Brain microvascular endothelial cell (primary cell): ENCODE measurements around the gene RFT1.

ENCODE experiments used
- DNase-seq: peaks from one replicate; pipeline ENCODE4 v3.0.0-alpha.2; 2020
- H3K27ac ChIP-seq: fragments of 250-450 bp; sonication (Bioruptor Pico); 2 replicates; pipeline ENCODE4 v1.5.1; 2020; ENCODE audit warnings: mild to moderate bottlenecking, moderate library complexity
- H3K27me3 ChIP-seq: fragments of 250-450 bp; sonication (Bioruptor Pico); replicated peaks from 2 replicates; pipeline ENCODE4 v1.5.1; 2020; ENCODE audit warnings: mild to moderate bottlenecking
- H3K36me3 ChIP-seq: fragments of 250-450 bp; sonication (Bioruptor Pico); replicated peaks from 2 replicates; pipeline ENCODE4 v1.5.1; 2020; ENCODE audit warnings: mild to moderate bottlenecking
- H3K4me3 ChIP-seq: 2 replicates; pipeline ENCODE4 v1.5.1; 2011; ENCODE audit warnings: low read depth, mild to moderate bottlenecking, control low read depth, low read length, moderate library complexity
- in situ Hi-C: cut with HindIII; loops from 2 replicates; pipeline ENCODE4 v1.10.0; 2017; ENCODE audit warnings: low sequenced_read_pairs, low pct_ligation_motif_present
- TF ChIP-seq, protein P1 (sequence below): IDR thresholded peaks from 2 replicates; pipeline ENCODE4 v1.5.1; 2011; ENCODE audit warnings: low read depth, mild to moderate bottlenecking, moderate library complexity, low read length, control low read depth, inconsistent platforms; ENCODE audit errors: missing control alignments

Gene RFT1

DNA sequence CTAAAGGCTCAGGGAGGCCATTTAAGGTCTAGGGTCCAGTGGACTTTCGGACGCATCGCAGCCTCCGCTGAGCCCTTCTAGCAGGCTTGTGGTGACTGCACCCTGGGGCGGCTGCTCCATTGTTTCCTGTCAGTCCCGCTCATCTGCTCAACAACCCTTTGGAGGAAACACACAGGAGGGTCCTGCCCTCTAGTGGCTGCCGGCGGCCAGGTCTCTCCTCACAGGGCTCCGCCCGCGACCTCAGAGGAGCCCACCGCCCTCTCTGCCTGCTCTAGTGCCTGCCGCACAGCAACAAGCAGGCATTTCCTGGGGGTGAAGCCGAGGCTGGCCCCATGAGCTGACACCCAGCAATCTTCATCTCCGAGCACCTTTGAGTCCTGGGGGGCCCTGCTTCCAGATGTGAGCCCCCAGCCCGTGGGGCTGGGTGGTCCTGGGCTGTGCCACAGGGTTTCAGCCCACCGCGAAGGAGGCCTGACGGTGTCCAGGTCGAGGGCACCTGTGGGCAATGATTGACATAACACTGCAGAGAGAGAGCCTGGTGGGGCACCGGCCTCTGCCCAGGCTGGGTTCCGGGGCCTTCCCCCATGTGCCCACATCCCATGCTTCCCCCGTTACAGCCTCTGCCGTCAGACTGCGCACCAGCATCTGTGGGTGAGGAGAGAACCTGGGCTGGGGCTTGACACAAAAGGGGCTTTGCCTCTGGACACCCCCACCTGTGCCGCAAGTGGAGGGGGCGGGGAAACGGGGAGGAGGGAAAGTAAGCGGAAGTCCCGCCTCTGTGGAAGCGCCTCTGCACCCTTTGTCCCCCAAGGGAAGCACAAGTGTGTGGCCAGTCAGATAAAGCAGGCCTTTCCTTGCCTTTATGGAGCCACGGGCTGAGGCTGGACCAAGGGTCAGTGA is 57.3 kb downstream of the RFT1 start:
- no peaks in the 10 kb centered on the region for H3K27me3 ChIP-seq
- DNase-seq: peak; percentile 69
- peak overlapping the region; percentile 61 for H3K4me3 ChIP-seq
- no peaks in the 10 kb centered on the region for H3K36me3 ChIP-seq
- H3K27ac ChIP-seq: no peak overlapping the region
- in situ Hi-C loops: no loop called here
- TF ChIP-seq, protein P1, sequence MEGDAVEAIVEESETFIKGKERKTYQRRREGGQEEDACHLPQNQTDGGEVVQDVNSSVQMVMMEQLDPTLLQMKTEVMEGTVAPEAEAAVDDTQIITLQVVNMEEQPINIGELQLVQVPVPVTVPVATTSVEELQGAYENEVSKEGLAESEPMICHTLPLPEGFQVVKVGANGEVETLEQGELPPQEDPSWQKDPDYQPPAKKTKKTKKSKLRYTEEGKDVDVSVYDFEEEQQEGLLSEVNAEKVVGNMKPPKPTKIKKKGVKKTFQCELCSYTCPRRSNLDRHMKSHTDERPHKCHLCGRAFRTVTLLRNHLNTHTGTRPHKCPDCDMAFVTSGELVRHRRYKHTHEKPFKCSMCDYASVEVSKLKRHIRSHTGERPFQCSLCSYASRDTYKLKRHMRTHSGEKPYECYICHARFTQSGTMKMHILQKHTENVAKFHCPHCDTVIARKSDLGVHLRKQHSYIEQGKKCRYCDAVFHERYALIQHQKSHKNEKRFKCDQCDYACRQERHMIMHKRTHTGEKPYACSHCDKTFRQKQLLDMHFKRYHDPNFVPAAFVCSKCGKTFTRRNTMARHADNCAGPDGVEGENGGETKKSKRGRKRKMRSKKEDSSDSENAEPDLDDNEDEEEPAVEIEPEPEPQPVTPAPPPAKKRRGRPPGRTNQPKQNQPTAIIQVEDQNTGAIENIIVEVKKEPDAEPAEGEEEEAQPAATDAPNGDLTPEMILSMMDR: peak; percentile 99

DNA sequence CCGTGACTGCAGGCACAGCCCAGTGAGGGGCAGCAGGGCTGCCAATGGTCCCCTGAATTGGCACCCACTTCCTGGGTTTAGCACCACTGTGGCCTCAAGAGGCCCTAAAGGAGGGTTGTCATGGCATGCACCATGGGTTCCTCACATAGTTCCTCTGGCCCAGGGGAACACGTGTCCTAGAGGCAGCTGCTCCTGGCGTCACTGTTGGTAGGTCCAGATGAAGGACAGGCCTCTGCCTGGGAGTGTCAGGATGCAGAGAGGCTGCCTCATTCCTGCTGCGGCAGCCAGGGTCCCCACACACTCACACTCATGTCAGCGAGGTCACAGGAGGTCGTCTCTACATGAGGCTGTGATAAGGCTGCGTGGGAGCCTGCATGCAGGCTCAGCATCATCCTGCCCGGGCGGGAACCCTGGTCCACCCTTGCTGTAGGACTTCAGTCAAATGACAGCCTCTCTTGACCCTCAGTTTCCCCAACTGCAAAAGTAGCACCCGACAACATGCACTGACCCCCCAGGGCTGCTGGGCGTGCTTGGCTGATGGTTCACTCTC is 58.3 kb downstream of the RFT1 start:
- in situ Hi-C loops: no loop called here
- no peaks in the 10 kb centered on the region for H3K27me3 ChIP-seq
- DNase-seq: no peak
- H3K36me3 ChIP-seq: no peaks in the 10 kb centered on the region
- no peak overlapping the region for H3K4me3 ChIP-seq
- TF ChIP-seq, protein P1: no peak
- no peak overlapping the region for H3K27ac ChIP-seq

DNA sequence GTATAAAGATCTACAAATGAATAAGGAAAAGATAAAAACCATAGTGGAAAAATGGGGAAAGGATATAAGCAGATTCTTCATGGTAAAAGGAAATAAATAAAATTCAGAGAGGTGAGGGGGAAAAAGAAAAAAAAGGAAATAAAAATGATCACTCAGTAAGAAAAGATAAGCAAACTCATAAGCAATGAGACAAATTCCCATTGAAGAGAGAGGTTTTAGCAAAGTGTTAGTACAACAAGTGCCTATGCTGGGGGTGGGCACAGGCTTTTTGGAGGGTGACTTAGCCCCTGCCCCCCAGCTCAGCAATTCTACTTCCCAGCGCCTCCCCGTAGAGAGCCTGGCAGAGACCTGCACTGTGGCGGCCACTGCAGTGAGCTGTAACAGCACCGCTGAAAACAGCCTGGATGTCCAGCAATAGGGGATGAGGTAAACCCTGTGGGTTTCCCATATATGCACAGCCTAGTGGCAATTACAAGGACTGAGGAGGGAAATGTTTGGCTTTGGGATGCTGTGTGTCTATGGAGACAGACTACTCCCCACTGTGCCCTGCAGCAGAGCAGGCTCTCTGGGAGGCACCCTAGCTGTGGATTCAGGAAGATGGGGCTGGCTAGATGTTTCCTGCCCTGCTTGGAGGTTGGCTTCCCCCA is 60.7 kb downstream of the RFT1 start:
- H3K4me3 ChIP-seq: no peak overlapping the region
- H3K36me3 ChIP-seq: no peaks in the 10 kb centered on the region
- no peaks in the 10 kb centered on the region for H3K27me3 ChIP-seq
- H3K27ac ChIP-seq: no peak overlapping the region
- in situ Hi-C loops: no loop called here
- peak; percentile 28 for DNase-seq
- TF ChIP-seq, protein P1: peak; percentile 8

DNA sequence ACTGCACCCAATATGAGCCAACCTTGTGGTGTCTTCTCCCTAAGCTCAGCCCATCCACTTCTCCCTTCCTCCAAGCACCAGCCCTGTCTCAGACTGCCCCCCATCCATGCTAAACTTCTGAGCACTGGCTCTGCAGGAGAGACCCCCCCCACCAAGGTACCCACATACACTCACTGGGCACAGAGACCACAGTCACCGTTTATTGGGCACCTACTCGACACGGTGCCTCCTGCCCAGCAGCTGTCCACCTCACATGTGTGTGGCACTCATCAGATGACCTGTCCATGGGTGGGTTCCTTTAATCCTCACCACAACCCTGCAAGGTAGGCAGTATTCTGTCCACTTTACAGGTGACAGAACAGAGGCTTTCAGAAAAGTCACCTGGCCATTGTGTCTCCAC is 62.1 kb downstream of the RFT1 start:
- no peak for DNase-seq
- TF ChIP-seq, protein P1: no peak
- Histone ChIP-seq H3K27me3 (no peaks in the 10 kb centered on the region), H3K27ac (no peak overlapping the region), H3K4me3 (no peak overlapping the region), H3K36me3 (no peaks in the 10 kb centered on the region)
- in situ Hi-C loops: no loop called here

DNA sequence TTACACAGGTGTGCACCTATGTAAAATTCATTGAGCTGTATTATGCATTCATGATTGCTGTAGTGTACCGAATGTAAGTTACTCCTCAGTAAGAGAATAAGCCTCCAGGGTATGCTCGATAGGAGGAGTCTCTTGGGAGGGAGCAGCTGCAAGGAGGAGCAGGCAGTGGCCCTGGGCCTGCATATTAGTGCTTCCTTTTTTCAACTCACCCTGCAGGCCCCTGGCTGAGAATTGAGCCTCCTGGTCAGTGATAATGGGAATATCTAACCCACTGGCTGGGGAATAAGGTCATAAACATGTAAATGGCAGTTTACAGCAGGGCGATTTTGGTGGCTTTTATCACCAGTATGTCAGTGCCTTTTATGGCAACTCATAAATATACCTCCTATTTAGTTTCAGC is 62.7 kb downstream of the RFT1 start:
- Histone ChIP-seq H3K27ac (no peak overlapping the region), H3K4me3 (no peak overlapping the region), H3K27me3 (no peaks in the 10 kb centered on the region), H3K36me3 (no peaks in the 10 kb centered on the region)
- TF ChIP-seq, protein P1: no peak
- no peak for DNase-seq
- in situ Hi-C loops: no loop called here
